NK-92 (cell line): ENCODE data around the gene PML.

ENCODE experiments used
- DNase-seq: peaks from one replicate; lab custom pipeline; 2025; ENCODE audit not compliant: unreplicated experiment; lab: John Stamatoyannopoulos, UW

Gene PML, protein sequence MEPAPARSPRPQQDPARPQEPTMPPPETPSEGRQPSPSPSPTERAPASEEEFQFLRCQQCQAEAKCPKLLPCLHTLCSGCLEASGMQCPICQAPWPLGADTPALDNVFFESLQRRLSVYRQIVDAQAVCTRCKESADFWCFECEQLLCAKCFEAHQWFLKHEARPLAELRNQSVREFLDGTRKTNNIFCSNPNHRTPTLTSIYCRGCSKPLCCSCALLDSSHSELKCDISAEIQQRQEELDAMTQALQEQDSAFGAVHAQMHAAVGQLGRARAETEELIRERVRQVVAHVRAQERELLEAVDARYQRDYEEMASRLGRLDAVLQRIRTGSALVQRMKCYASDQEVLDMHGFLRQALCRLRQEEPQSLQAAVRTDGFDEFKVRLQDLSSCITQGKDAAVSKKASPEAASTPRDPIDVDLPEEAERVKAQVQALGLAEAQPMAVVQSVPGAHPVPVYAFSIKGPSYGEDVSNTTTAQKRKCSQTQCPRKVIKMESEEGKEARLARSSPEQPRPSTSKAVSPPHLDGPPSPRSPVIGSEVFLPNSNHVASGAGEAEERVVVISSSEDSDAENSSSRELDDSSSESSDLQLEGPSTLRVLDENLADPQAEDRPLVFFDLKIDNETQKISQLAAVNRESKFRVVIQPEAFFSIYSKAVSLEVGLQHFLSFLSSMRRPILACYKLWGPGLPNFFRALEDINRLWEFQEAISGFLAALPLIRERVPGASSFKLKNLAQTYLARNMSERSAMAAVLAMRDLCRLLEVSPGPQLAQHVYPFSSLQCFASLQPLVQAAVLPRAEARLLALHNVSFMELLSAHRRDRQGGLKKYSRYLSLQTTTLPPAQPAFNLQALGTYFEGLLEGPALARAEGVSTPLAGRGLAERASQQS

DNA sequence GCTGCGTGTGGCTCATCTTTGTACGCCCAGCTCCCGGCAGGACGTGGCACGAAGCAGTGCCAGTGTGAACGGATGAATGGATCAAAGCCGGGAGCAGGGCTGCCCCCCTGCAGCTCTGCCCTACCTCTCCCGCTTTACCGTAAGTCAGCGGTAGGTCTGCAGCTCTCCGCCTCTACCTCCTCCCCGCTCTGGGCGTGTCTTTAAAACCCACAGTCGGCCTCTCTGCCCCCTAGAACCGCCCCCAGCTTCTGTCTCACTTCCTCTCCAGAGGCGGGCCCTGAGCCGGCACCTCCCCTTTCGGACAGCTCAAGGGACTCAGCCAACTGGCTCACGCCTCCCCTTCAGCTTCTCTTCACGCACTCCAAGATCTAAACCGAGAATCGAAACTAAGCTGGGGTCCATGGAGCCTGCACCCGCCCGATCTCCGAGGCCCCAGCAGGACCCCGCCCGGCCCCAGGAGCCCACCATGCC is at the start of gene PML:
Gene PML (plus strand): TSS at position 304 of the 471 bp plus-strand sequence. CDS start 97 bp downstream, at position 401.
- DNase-seq, result peak; percentile 47

DNA sequence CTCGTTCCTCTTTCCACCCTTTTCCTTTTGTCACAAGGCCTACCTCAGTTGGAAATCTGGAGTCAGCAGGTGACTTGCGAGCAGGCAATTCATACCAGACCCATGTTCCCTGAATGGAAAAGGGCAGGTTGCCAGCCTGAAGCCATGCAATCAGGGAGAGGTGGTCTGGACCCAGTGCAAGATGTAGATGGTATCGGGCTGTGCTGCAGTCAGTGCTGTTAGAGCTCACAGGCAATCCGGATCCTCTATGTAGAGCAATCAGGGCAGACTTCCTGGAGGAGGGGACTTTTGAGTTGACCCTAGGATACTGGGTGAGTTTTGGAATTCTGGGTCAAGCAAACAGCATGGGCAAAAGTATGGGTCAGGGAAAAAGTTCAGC is 49.4 kb upstream of the PML start:
- no peak for DNase-seq

DNA sequence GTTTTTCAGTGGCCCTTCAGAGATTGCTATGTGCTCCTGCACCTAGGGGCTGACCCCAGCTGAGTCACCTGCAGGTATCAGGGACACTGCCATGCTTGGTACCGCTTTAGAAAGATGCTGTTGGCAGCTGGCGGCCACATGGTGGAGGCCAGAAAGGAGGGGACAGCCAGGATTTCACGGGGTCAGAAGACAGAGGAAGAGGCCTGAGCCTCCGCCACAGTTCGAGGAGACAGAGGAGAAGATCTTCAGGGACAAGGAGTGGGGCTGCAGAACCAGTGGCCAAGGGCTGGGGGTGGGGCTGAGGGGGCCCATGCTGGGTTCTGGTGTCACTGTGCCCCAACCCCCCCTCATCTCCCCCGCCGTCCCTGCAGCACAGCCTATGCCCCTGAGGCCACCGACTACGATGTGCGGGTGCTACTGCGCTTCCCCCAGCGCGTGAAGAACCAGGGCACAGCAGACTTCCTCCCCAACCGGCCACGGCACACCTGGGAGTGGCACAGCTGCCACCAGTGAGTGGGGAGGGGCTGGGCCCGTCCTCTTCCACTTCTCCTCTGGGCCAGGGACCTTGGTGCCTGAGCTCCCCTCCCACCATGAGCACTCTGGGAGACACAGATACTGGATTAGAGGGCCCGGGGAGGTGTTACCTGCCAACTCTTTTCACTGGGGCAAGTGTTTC is 48.3 kb upstream of the PML start:
- DNase-seq, result no peak

DNA sequence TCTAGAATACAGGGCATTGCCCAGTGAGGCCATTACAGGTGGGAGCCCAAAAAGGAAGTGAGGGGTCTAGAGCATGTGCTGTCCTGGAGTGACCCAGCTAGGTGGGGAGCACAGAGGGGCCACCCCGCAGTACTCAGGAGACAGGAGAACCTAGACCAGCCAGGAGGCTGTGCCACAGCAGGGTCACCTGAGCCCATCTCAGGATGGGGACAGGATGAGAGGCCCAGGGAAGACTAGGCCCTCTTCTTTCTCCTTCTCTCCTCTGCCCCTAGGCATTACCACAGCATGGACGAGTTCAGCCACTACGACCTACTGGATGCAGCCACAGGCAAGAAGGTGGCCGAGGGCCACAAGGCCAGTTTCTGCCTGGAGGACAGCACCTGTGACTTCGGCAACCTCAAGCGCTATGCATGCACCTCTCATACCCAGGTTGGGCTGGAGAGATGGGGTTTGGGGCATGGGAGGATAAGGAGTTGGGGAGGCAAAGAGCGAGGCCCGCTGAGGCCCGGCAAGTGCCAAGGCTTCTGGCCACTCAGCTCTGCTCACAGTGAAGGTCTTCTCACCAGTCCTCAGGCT is 47.6 kb upstream of the PML start:
- no peak for DNase-seq

DNA sequence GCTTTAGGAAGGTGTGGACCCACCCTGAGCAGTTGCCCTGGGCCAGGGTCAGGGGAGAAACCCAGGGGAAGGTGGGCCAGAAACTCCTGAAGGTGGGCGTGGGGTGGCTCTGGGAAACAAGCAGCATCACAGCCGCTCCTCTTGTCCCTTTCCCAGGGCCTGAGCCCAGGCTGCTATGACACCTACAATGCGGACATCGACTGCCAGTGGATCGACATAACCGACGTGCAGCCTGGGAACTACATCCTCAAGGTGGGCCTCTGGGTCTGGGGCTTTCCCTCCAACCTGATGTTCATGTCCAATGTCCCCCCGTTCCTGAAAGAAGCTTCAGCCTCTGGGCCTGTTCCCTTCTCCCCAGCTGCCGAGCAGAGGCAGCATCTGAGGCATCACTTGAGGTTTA is 46.9 kb upstream of the PML start:
- DNase-seq, result no peak

DNA sequence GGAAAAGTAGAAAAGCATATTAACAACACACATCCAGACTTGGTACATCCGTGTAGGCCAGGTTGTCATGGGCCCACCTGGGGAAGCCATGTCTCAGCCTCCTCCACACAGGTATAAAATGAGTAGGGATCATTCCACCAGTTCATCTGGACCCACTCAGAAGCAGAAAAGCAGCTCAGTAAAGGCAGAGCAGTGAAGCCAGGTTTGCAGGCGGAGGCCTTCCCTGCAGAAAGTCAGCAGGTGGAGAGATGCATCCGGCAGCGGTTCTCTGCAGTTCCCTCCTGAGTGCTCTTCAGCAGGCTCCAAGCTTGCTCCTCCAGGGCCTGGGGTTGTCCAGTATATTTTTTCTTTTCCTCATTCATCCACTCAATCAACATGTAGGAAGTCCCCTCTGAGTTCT is 46.1 kb upstream of the PML start:
- no peak for DNase-seq

DNA sequence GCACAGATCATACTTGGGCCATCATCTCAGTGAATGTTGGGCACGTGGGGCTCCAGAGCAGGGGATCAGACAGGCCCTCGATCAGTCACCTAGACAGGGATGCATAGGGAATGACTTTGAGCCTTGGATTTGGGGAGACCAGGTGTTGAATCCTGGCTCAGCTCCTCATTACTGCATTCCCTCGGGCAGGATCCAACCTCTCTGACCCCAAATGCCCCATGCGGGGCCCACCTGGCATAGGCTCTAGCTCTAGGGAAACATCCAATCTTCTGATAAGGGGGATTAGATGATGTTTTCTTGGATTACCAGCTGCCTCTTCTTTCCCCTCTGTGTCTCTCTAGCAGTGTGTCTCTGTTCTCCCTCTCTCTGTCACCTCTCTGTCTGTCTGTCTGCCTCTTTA is 45.5 kb upstream of the PML start:
- DNase-seq, result no peak

DNA sequence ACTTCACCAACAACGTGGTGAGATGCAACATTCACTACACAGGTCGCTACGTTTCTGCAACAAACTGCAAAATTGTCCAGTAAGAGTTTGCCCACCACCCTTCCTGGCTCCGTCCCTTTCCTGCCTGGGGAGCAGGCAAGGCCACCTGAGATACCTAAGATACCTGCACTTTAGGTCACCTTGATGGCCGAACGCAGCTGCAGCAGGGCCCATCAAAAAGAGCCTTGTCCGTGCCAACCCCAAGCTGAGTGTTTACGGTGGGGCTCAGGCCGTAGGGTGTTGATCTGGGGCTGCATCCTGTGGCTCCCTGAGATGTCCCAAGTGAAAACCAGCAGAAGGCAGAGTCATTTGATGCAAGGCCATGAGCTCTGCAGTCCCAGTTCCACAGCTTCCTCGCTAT is 45.0 kb upstream of the PML start:
- DNase-seq, result no peak

DNA sequence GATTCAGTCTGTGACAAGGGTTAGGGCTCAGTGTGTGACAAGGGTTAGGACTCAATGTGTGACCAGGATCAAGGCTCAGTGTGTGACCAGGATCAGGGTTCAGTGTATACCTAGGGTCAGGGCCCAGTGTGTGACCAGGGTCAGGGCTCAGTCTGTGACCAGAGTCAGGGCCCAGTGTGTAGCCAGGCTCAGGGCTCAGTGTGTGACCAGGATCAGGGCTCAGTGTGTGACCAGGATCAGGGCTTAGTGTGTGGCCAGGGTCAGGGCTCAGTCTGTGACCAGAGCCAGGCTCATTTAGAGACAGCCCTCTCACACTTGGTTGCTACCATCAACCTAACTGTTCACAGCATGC is 44.1 kb upstream of the PML start:
- DNase-seq, result no peak

DNA sequence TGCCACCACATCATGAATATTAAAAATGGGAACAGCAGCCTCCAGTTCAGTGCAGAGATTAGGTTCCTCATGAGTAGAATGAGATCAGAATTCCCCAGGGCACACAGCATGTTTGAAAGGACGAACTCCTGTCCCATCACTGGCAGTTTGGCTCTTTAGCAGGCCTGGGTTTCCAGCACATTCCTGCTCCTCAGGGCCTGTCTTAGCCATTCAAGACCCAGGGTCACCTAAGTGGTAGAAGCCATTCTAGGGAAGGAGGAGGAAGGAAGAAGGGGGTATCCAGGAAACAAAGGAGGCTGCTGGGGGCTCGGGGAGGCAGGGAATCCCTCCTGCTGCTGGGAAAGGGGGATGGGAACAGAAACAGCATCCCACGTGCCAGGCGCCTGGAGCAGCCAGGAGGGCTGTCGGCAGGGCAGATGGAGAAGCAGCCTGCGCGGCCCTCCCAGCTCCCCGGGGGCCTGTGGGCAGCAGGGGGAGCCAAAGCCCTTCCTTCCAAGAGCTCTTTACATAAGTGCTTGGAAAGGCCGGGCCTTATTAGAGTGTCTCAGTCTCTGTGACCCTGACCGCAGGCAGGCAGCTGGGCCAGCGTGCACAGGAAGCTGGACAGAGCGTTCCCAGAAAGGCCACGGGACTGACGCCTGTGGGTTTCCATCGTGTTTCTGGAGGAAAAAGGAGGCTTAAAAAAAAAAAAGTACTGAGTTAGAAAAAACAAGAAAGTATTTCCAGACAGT is 43.5 kb upstream of the PML start:
- DNase-seq, result no peak

DNA sequence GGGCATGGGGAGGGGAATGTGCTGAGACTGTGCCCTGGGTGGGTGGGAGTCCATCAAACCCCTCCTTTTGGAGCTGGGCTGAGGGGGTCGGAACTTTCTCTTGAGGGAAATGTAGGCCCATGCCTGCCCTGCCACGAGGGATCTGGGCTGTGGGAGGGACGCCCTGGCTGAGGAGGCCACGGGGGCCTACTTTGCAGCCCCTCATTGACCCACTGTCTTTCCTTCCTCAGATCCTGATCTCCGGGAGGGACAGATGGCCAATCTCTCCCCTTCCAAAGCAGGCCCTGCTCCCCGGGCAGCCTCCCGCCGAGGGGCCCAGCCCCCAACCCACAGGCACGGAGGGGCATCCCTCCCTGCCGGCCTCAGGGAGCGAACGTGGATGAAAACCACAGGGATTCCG is 42.9 kb upstream of the PML start:
- DNase-seq, result no peak

DNA sequence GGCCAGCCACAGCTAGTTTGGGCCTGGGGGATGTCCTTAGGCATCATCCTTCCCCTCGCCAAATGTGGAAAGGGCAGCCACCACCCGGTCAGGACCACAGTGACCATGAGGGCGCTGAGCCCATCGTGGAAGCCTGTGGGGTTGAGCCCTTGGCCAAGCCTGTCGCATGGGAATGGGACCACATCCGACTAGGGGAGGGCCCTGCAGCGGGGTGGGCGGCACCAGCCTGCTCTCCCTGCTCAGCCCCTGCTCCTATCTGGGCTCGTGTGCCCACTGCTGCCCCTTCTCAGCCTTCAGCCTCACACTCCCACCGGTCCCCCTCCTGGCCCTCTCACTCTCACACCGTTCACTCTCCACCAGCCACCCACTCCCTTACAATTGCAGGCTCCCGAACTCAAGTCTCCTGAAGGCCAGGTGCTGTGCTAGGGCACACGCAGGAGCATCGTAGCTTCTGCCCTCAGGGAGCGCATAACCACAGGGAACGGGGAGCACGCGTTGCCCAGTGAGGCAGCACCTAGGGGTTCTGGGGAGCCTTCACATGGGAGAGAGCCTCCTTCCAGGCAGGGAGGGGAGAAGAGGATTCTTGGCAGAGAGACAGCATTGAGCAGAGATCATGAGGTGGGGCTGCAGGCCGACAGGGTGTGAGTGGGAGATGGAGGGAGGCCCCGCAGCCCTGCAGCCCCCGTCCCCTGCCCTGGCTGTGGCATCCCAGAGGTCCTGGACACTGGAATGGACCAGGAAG is 42.2 kb upstream of the PML start:
- DNase-seq, result no peak

DNA sequence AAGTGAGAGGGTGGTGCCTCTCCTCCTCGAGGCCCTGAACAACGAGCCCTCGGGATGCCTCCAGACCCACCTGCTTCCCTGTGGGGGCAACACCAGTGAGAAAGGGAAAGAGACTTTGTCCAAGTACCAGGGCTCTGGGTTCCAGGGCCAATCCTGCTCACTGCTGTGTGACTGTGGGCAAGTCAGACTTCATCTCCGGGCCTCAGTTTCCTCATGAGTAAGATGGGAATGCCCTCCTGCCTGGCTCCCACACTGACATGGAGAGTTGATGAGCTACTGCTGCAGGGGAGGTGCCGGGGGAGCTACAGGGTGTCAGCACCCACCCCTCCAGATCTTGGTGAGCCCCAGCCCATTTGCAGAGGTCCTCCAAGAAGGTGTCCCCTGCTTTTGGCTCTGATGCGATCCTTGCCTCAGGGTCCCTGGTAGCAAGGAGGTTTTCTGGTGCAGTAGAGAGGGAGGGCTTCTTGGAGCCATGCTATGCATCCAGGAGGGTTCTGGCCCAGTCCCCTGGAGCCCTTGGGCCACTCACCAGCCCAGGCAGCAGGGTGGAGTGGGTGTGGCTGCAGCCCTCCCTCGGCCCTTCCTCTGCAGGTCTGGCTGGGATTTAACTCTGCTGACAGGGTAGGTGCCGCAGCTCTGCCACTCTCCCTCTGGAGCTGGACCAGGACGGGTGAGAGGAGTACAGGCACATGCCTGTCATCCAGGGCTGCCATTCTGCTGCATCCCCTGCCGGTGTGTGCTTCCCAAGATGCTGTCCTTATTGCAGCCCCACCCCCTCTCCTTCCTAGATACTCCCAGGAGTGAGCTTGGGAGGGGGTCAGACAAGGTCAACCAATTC is 41.4 kb upstream of the PML start:
- no peak for DNase-seq

DNA sequence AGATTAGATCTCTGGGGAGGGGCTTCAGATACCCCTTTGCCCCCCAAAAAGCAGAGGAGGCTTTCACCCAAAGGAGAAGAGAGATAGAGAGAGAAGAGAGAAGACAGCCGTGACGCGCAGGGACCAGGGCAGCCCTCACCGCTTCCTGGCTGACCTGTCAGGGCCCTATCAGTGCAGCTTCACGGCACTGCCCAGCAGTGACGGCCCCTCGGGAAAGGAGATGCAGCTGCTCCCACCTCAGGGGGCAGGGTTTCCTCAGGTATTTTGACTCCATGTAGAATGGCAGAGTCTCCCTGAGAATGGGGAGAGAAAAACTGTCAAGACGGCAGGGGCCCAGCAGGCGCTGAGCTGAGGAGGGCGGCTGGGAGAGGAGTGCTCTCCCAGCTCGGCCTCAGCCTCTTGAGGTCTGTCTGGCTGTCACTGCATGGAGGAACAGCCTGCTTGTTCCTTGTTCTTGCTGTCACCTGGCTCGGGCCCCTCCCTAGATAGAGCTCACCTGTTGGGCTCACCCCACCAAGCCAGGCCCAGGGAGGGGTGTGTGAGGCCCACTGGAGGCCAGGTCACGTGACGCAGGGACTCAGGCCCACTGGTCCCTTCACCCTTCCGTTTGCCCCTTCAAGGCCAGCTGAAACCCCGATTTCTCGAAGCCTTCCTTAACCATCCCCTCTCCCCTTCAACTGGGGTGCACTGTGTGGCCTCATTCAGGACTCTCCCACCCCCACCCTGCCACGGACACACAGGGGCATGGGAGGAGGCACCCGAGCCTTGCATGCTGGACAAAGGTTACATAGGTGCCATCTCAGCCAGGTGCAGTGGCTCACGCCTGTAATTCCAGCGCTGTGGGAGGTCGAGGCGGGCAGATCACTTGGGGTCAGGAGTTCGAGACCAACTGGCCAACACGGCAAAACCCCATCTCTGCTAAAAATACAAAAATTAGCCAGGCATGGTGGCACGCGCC is 40.0 kb upstream of the PML start:
- DNase-seq, result no peak

DNA sequence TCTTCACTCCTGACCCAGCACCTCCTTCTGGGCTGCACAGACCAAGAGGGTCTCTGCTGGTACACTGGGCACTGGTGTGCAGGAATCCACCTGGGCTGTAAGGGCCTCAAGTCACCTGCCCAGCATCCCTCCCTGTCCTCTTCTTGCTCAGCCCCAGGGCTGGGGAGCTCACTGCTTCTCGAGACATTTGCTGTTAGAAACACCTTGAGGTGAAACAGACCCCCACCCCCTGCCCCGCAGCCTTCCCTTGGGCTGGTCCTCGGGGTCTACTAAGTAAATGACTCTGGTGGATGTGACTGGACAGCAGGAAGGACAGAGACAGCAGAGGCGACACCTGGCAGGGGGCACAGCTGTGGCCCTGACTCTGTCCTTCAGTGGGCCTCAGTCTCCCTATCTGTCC is 39.2 kb upstream of the PML start:
- DNase-seq, result no peak

DNA sequence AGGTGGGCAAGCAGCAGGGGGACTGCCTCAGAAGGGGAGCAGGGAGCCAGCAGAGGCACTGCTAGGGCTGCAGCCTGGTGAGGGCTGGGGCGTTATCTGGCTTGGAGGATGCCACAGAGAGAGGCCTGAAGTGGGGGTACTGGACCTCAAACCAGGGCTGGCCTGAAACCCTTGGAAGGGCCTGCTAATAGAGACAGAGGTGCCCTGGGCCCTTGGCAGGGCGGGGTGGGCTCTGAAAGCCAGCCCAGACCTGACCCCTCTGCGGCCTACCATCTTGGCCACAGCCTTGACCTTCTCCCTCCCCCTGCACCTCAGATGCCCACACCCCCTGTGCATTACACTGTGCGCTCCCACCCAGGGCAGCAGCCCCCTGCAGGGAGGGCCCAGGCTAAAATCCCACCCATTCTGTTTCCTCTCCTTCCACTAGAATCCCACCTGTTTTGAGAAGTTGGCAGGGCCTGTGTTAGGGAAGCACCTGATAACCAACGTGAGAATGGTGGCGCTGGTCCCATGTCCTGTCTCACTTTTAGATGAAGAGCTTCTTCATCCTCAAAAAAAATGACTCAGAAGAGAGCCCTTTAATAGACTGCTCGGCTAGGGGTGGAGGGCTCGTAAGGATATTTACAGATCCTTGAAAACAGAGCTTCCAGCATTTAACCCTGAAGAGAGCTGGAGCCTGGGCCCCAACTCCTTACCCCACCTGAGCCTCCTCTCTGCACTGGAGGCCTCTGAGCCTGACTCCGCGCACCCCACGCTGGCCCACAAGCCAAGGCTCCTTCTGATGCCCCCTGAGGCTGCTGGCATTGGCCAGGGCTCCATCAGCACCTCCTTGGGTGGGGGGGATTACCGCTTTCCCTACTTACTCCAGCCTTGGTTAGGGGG is 38.4 kb upstream of the PML start:
- no peak for DNase-seq

DNA sequence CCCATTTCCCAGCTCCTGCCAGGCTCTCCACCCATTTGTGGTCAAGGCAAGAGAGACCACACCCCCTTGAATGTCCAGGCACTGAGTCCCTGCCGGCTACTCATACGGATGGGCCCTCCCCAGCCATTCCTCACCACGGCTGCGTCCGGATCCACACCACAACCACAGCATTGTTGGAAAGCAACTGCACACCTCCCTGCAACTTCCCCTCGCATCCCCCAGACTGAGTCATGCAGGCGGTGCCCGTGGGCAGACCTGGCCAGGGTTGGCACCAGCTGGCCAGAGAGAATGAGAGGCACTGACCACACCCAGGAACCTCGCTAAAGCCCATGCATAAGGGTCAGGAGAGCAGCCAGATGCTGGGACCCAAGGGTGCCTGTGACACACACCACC is 37.8 kb upstream of the PML start:
- DNase-seq, result no peak
